ENCODE results near the gene EGFR.

- no peak for TF ChIP-seq CTCF (IDR thresholded peaks at IDR 0.05)
- TF ChIP-seq POLR2A (IDR thresholded peaks at IDR 0.05) = no peak
These were observed 145.7 kb downstream of the EGFR start for GRCh38 chr7:55164527-55164926.
